CMK (cell line): Measurements from ENCODE around the gene LIMS2.

ENCODE experiments used
- DNase-seq: peaks from one replicate; pipeline ENCODE4 v3.0.0-alpha.2; 2010; ENCODE audit warnings: low read depth

The LIMS2 gene

DNA sequence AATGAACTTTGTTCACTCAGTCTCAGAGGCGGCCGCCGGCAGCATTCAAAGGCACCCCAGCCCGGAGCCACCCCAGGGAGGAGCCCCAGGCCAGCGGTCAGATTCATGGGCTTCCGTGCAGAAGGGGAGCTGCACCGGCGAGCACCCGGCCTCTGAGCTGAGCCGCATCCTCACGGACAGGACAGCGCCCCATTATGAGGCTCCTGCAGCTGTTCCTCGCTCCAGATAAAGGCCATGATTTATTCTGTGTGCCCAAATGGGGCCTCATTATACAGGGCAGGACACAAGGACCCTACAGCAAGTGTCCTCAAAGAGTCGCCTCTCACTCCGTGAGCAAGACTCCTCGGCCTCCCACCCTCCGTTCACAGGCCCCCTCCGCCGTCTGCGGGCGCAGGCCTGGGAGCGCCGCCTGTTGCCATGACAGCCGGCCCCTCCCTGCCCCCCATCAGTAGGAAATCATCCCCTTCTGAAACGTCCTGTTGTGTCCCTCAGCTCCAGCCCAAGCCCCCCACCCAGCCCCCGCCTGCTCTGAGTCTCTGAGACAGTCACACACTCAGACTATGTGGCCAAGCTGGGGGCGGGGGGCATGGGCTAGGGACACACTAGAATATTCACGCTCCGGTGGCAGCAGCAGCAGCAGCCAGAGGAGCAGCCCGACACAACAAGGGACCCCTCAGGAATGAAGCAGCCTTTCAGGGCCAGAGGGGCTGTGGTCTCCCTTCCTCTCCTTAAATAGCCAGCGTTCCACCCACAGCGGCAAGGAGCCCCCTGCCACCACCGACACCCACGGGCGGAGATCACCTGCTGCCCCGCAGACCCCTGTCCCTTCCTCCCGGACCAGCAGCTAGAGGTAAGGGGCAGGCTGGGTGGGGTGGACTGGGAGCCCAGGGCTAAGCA lies 29.7 kb downstream of the LIMS2 start, which contains the start of gene GPR17:
GPR17 (plus strand) TSS at position 759 of the 897 bp plus-strand sequence. CDS start 4,583 bp downstream, outside the sequence.
- no peak for DNase-seq

DNA sequence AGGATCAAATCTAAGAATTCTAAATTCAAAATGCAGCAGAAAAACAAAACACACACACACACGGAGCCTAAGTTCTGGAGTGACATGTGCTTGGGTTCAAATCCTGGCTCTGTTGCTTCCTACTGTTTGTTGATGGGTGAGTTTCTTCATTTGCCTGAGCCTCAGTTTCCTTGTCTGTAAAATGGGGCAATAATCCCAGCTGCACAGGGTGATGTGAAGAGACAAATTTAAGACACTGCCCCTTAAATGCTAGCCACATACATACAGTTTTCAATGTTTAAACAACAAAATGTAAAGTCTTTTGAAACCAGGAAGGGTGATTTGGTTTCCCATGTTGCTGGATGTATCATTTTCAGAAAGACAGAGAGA lies 30.3 kb downstream of the LIMS2 start:
- no peak for DNase-seq

DNA sequence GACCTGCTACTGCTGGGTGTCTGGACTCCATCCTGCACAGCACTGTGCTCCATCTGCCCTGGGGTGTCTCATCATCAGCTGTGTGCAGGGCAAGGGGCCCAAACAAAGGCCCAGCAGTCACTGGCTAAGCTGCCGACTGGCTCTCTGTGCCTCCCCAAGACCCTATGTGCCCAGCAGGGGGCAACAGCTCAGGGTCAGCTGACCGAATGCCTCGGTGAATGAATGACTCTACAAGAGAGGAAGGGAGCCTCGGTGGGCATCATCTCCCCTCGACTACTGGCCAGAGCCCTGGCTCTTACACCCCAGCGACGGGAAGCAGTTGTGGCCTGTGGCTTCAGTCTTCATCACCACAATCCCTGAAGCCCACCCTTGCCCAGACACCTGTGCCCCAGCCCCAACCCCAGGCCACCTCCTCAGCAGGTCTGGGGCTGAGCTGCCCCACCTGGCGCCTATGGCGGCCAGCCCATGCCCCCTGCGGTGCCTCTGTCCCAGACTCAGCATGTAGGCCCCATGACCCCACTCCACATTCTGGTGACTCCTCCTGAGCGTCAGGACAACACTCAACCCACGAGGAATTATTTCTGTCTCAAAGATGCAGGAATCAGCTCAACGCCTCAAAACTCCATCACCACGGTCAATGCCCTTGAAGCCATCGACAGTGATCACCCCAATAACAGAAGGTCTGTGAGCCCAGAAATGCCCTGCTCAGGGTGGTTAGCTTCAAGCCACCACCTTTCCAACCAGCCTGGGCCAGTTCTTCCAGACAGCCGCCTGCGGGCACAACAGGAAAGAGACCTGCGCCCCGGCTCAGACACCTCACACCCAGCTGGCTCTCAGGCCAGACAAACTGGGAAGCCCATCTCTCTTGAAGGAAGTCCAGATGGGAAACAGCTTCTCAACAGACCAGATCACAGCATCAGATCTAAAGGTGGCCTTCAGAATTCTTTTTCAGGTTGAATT lies 31.0 kb downstream of the LIMS2 start:
- no peak for DNase-seq

DNA sequence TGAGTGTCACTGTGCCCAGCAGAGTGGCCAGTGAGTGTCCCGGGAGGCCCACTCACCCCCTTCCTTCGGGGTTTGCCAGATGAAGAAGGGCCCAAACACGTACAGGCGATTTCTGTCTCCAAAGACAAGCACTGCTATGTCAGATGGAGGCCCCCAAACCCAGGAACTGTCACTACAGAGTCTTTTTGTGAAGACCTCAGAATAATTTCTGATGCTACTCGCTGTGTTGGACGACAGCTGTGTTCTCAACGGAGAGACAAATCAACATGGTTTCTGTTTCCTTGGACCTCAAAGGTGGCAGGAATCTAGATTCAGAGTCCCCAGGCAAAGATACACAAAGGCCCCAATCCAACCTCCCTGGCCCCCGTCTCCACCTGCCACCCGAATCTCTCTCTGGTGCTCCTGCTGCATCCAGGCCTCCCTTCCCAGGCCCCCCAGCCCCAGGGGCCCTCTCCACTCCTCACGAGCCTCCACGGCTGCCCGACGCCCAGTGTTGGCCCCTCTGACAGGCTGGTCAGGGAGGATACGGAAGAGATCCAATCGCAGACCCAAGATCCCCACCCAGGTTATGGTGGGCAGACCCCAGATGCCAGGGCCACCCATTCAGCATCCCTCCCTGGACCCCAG lies 31.8 kb downstream of the LIMS2 start:
- no peak for DNase-seq

- DNase-seq, result no peak
These were observed 32.5 kb downstream of the LIMS2 start for GRCh38 chr2:127642706-127643438.

- no peak for DNase-seq
These were observed 33.4 kb downstream of the LIMS2 start for GRCh38 chr2:127641846-127642507.

- no peak for DNase-seq
These were observed 34.2 kb downstream of the LIMS2 start for GRCh38 chr2:127641133-127641532.

- DNase-seq, result no peak
These were observed 35.0 kb downstream of the LIMS2 start for GRCh38 chr2:127640082-127641072.

DNA sequence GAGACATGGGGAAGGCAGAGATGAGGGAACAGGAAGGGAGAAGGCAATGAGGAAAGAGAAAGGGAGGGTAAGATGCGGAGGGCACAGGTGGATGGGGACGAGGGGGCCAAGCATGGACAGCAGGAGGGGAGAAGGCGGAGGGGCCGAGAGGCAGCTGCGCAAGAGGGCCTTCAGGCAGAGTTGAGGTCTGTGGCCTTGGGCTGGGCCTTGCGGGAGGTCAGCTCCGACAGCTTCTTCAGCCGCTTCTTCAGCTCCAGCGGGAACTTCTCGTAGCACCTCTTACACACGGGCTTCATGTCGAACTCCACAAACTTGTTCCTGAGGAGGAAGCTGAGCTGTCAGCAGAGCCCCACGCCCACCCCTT lies 36.2 kb downstream of the LIMS2 start:
- DNase-seq, result no peak

- DNase-seq, result no peak
These were observed 36.8 kb downstream of the LIMS2 start for GRCh38 chr2:127638361-127639110.

DNA sequence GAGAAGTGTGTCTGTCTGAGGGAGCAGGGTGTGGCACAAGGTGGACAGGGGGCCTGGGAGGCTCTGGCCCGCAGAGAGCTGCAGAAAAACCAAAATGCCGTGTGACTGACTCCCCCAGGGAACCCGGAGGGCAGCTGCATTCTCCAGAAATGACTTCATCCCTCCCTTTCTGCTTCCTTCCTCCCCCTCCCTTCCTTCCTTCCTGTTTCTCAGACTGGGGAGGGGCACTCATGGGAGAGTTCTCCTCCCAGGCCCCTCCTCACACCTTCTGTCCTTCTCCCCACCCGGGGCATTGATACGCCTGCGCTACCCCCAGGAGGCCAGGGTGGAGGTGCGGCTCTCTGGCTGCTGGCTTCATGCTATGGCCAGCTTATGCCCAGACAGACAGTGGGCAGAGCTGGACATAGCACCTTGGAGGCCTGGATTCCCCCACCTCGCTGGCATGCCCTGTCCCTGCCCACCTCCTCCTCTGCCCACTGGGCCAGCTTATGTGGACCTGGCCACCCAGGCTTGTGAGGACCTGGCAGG lies 37.5 kb downstream of the LIMS2 start:
- no peak for DNase-seq

GRCh38 chr2:127637236-127637630 lies 38.1 kb downstream of the LIMS2 start:
- no peak for DNase-seq

DNA sequence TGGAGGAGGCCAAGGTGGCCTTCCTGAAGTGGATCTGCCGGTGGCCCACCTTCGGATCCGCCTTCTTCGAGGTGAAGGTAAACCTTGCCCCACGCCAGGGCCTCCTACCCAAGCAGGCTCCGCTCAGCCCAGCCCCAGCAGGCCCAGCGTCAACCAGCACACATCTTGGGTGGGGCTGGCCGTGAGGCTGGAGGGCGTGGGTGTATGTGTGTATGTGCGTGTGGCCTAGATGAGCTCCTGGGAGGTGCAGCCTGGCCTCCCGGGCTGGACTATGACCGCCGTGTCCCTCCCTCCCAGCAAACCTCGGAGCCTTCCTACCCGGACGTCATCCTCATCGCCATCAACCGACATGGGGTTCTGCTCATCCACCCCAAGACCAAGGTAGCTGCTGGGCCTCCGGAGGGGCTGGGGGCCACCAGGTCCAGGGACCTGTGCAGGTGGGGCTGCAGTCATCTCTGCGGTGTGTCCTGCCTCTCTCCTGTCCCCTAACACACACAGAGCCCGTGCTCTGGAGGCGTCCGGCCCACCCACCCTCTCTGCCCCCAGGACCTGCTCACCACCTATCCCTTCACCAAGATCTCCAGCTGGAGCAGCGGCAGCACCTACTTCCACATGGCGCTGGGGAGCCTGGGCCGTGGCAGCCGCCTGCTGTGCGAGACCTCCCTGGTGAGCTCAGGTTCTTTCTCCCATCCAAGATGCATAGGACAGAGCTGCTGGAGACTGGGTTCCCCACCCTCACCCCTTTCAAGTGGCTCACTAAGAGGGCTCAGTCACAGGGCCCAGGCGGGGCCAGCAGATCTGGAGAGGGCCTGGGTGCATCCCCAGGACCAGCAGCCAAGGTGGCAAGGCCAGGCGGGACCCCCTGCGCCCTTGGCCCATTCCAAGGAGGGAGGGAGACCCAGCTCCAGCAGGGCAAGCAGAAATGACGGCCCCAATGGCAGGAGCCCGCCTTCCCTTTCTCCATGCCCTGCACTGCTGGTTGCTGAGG lies 38.8 kb downstream of the LIMS2 start:
- no peak for DNase-seq

DNA sequence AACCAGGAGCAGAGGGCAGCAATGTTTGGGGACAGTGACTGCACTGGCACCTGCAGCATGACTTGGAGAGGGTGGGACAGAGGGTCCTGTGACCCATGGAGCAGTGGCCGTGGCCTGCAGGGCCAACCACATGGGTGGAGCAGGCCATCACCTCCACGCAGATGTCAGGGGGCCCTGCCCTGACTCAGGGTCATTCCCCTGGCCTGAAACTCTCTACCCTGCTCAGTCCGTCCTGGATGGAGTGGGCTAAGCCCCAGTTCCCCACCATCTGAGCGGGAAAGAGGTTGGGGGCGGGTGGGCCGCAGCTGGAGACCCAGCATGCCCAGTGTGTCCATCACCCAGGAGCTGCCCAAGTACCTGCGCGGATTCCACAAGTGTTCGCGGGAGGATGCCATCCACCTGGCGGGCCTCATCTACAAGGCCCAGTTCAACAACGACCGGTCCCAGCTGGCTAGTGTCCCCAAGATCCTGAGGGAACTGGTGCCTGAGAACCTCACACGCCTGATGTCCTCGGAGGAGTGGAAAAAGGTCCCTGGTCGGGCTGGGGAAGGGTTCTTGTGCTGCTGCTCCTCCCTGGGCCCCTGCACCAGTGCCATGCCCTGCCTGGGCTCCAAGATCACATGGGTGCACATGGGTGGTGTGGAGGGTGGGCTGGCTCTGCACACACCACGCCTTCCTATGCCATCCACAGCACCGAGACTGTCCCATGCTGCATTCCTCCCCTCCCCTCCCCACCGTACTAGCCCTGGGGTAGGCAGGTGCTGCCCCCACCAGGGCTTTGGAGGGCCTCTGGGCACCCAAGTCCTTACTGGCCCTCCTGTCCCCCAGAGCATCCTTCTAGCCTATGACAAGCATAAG lies 39.7 kb downstream of the LIMS2 start:
- no peak for DNase-seq

DNA sequence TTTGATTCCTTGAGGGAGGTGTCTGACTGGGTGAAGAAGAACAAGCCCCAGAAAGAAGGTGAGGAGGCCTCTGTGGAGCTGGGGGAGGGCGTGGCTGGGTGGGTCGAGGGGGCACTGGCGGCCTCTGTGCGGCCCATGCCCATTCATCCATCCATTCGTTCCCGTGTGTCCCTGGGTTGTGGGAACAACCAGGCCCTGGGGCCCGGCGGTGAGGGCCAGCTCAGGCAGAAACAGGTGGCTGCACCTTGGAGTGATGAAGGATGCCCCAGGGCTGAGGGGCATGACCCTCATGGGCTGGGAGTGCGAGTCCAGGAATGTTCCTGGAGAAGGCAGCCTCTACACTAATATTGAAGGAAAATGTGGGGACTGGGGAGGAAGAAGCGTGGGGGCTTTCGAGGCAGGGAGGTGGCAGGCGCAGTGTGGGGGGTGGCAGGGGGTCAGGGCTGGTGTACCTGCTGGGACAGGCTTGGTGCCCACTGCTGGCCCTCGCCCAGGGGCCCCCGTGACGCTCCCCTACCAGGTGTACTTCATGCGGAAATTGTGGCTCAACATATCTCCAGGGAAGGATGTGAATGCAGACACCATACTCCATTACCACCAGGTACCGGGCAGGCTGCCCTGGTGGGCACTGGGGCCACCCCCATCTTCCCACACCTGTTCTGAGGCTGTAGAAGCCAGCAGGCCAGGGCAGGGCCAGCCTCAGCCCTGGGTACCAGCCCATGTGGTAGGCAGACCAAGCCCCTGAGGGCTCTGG lies 40.5 kb downstream of the LIMS2 start:
- DNase-seq, result no peak

DNA sequence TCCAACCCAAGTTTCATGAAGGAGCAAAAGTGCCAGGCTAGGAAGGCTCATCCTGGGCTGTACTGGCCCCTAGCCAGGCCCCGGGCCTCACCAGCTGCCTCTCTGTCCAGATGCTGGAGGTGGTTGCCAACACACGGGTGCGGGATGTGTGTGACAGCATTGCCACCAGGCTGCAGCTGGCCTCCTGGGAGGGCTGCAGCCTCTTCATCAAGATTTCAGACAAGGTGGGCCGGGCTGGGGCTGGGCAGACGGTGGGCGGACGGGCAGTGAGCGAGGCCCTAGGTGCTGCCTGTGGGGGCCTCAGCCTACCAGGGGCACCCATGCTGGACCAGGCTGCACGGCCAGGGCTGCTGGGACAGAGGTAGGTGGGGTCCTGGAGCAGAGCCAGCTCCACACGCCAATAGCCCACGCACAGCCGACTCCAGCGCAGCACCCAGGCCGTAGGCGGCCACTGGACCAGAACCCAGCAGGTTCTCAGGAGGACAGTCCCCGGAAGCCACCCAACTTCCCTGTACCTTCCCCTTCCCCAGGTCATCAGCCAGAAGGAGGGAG lies 41.2 kb downstream of the LIMS2 start:
- no peak for DNase-seq
